Testis (tissue), 3 donors: Measurements from ENCODE around the gene ZBTB48. TPM values are rescaled to one million over a fixed set of nuclear protein-coding genes. Genes with fewer than 3 reads are reported as not detected.

Source experiments
- DNase-seq: peaks from one replicate; pipeline ENCODE4 v3.0.0-alpha.2; 2019
- H3K27ac ChIP-seq, 2 donors: fragments of 200-600 bp; sonication (generic); one replicate each; pipeline ENCODE4 v1.5.1; 2019
- H3K27me3 ChIP-seq: fragments of 200-600 bp; sonication (generic); one replicate; pipeline ENCODE4 v1.5.1; 2019
- H3K36me3 ChIP-seq: fragments of 200-600 bp; sonication (generic); one replicate; pipeline ENCODE4 v1.5.1; 2017; ENCODE audit warnings: low read depth; ENCODE audit errors: missing control alignments
- H3K4me1 ChIP-seq: fragments of 200-600 bp; sonication (generic); one replicate; pipeline ENCODE4 v1.5.1; 2019
- H3K4me3 ChIP-seq, 2 donors: fragments of 200-600 bp; sonication (generic); one replicate each; pipeline ENCODE4 v1.5.1; 2017 to 2019
- H3K9me3 ChIP-seq: fragments of 200-600 bp; sonication (generic); one replicate; pipeline ENCODE4 v1.5.1; 2017
- POLR2A ChIP-seq: fragments of 450-650 bp; IDR thresholded peaks from one replicate; pipeline ENCODE4 v1.6.1; 2017; ENCODE audit warnings: antibody characterized with exemption, mild to moderate bottlenecking, moderate library complexity
- WGBS, 2 donors: methylation state at CpG; one replicate each; pipeline ENCODE4 v1.1.5; 2018; 5-methylcytosine and 5-hydroxymethylcytosine counted together
- intact Hi-C: fragments of 100-400 bp; cut with DNase I; formaldehyde crosslinking; loops from one replicate; pipeline ENCODE4 v1.15.1; 2023; ENCODE audit warnings: low total_unique reads
- polyA plus RNA-seq: library from polyadenylated mRNA; stranded (reverse); fragments of 350-450 nt; fragmentation: Illumina TruSeq; extraction: RNeasy Lipid Tissue Mini Kit (QIAGEN cat#74804); gene quantifications from one replicate; pipeline ENCODE4 v1.2.3, GENCODE V29; 2014; ENCODE audit warnings: low read depth, low replicate concordance; ENCODE audit not compliant: insufficient read depth
- total RNA-seq, 2 donors: library from RNA; depleted of rRNA; stranded (reverse); fragments of >200 nt; gene quantifications; one replicate each; pipeline ENCODE4 v1.2.3, GENCODE V29; 2016
- TF ChIP-seq, protein P1 (sequence below), 3 experiments: fragments of 450-650 bp in 2 of 3; fragments of 200-600 bp in 1 of 3; sonication (generic) in 1 of 3; IDR thresholded peaks; one replicate each; pipeline ENCODE4 v1.5.1; 2016 to 2019; ENCODE audit warnings: antibody characterized with exemption in 3 of 3, mild to moderate bottlenecking in 2 of 3, moderate library complexity in 1 of 3

The ZBTB48 gene
- total and polyA plus RNA-seq, 3 donors from 2014 or later: 58.9 to 80.7 (median 70.7) TPM

GRCh38 chr1:6535214-6535613, 44.6 kb upstream of the ZBTB48 start:
- 85 to 87% methylated on average over 4 of the region's 4 CpGs for WGBS, 2 donors
- Histone ChIP-seq H3K27ac (no peak overlapping the region), H3K36me3 (no peaks in the 10 kb centered on the region), H3K4me3 (no peak overlapping the region), H3K9me3 (no peaks in the 10 kb centered on the region), H3K27me3 (no peaks in the 10 kb centered on the region), H3K4me1 (no peaks in the 10 kb centered on the region)
- no peak for TF ChIP-seq POLR2A
- TF ChIP-seq, protein P1, sequence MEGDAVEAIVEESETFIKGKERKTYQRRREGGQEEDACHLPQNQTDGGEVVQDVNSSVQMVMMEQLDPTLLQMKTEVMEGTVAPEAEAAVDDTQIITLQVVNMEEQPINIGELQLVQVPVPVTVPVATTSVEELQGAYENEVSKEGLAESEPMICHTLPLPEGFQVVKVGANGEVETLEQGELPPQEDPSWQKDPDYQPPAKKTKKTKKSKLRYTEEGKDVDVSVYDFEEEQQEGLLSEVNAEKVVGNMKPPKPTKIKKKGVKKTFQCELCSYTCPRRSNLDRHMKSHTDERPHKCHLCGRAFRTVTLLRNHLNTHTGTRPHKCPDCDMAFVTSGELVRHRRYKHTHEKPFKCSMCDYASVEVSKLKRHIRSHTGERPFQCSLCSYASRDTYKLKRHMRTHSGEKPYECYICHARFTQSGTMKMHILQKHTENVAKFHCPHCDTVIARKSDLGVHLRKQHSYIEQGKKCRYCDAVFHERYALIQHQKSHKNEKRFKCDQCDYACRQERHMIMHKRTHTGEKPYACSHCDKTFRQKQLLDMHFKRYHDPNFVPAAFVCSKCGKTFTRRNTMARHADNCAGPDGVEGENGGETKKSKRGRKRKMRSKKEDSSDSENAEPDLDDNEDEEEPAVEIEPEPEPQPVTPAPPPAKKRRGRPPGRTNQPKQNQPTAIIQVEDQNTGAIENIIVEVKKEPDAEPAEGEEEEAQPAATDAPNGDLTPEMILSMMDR (IDR thresholded peaks at IDR 0.05): no peak
- DNase-seq: no peak
- intact Hi-C loops: no loop called here

DNA sequence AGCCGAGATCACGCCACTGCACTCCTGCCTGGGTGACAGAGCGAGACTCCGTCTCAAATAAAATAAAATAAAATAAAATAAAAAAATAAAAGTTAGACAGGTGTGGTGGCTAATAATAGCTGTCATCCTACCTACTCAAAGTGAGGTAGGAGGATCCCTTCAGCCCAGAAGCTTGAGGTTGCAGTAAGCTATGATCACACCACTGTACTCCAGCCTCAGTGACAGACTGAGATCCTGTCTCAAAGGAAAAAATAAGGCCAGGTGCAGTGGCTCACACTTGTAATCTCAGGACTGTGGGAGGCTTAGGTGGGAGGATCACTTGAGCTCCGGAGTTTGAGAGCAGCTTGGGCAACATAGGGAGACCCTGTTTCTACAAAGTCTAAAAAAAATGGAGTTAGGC, 43.5 kb upstream of the ZBTB48 start:
- Histone ChIP-seq H3K27me3 (no peaks in the 10 kb centered on the region), H3K4me3 (no peak overlapping the region), H3K4me1 (no peaks in the 10 kb centered on the region), H3K36me3 (no peaks in the 10 kb centered on the region), H3K9me3 (no peaks in the 10 kb centered on the region), H3K27ac (no peak overlapping the region)
- DNase-seq: no peak
- TF ChIP-seq, protein P1 (IDR thresholded peaks at IDR 0.05): no peak
- TF ChIP-seq POLR2A: no peak
- WGBS, 2 donors: 94 to 96% methylated on average over 4 of the region's 5 CpGs
- intact Hi-C loops: no loop called here

GRCh38 chr1:6538956-6539355, 40.8 kb upstream of the ZBTB48 start:
- Histone ChIP-seq H3K27me3 (no peaks in the 10 kb centered on the region), H3K36me3 (no peaks in the 10 kb centered on the region), H3K4me1 (no peaks in the 10 kb centered on the region), H3K9me3 (no peaks in the 10 kb centered on the region), H3K27ac (no peak overlapping the region), H3K4me3 (no peak overlapping the region)
- intact Hi-C loops: no loop called here
- no peak for DNase-seq
- WGBS, 2 donors: 59 to 60% methylated on average over 3 of the region's 3 CpGs
- TF ChIP-seq, protein P1 (IDR thresholded peaks at IDR 0.05): no peak
- no peak for TF ChIP-seq POLR2A

GRCh38 chr1:6544831-6545230, 35.0 kb upstream of the ZBTB48 start:
- no peak for DNase-seq
- WGBS, 2 donors: 87 to 90% methylated on average over 3 of the region's 3 CpGs
- Histone ChIP-seq H3K4me1 (no peaks in the 10 kb centered on the region), H3K36me3 (no peaks in the 10 kb centered on the region), H3K9me3 (no peaks in the 10 kb centered on the region), H3K27me3 (no peaks in the 10 kb centered on the region), H3K27ac (no peak overlapping the region), H3K4me3 (no peak overlapping the region)
- TF ChIP-seq, protein P1 (IDR thresholded peaks at IDR 0.05): no peak
- TF ChIP-seq POLR2A: no peak
- intact Hi-C loops: no loop called here

DNA sequence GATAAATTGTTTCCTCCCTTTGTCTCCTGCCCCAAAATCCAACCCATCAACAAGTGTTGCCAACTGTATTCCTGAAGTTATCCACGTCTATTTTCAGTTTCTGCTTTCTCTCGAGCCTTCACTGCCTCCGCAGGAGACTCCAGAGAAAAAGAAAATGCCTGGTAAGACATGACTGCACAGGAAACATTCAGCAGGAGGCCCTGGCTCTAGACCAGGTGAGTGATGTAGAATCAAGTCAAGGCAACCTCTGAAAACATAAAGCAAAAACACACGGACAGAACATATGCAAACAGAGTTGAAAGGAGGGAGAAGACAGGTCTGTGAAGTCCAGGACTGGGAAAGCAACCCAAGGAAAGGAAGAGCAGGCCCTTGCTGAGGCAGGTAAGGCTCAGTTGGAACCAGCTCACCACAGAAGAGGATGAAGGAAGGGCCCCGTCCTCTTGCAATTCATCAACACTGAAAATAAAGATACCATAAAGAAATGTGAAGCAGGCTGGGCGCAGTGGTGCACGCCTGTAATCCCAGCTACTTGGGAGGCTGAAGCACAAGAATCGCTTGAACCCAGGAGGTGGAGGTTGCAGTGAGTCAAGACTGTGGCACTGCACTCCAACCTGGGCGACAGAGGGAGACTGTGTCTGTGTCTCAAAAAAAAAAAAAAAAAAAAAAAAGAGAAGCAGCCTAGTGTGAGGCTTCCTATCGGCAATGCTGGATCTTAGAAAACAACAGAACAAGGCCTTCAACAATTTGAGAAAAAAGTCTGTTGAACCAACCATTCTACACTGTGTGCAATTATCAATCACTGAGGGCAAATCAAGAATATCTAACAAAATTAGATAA, 34.3 kb upstream of the ZBTB48 start:
- H3K4me3 ChIP-seq: no peak overlapping the region

More for the DNA sequence above, 34.3 kb upstream of the ZBTB48 start:
- H3K27me3 ChIP-seq: no peaks in the 10 kb centered on the region
- TF ChIP-seq, protein P1 (IDR thresholded peaks at IDR 0.05): no peak
- TF ChIP-seq POLR2A: no peak
- DNase-seq: no peak
- WGBS, 2 donors: 62 to 69% methylated on average over 10 of the region's 10 CpGs
- intact Hi-C loops: no loop called here
- H3K4me1 ChIP-seq: no peaks in the 10 kb centered on the region
- H3K27ac ChIP-seq: no peak overlapping the region
- H3K9me3 ChIP-seq: no peaks in the 10 kb centered on the region
- H3K36me3 ChIP-seq: no peaks in the 10 kb centered on the region
